ENCODE data around the gene SMAD2.
A peak's percentile ranks its signal among the peaks of the same experiment; 100 is the strongest.

Gene SMAD2

GRCh38 chr18:47863041-47863440 is 67.4 kb downstream of the SMAD2 start:
- TF ChIP-seq, protein P1, sequence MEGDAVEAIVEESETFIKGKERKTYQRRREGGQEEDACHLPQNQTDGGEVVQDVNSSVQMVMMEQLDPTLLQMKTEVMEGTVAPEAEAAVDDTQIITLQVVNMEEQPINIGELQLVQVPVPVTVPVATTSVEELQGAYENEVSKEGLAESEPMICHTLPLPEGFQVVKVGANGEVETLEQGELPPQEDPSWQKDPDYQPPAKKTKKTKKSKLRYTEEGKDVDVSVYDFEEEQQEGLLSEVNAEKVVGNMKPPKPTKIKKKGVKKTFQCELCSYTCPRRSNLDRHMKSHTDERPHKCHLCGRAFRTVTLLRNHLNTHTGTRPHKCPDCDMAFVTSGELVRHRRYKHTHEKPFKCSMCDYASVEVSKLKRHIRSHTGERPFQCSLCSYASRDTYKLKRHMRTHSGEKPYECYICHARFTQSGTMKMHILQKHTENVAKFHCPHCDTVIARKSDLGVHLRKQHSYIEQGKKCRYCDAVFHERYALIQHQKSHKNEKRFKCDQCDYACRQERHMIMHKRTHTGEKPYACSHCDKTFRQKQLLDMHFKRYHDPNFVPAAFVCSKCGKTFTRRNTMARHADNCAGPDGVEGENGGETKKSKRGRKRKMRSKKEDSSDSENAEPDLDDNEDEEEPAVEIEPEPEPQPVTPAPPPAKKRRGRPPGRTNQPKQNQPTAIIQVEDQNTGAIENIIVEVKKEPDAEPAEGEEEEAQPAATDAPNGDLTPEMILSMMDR (conservative IDR thresholded peaks at IDR 0.05; ENCODE audit: low read depth, low read length) = no peak
- no peak overlapping the region for H3K4me3 ChIP-seq (ENCODE audit: low read depth, low read length)
- no peak for DNase-seq (ENCODE audit: low read depth)

DNA sequence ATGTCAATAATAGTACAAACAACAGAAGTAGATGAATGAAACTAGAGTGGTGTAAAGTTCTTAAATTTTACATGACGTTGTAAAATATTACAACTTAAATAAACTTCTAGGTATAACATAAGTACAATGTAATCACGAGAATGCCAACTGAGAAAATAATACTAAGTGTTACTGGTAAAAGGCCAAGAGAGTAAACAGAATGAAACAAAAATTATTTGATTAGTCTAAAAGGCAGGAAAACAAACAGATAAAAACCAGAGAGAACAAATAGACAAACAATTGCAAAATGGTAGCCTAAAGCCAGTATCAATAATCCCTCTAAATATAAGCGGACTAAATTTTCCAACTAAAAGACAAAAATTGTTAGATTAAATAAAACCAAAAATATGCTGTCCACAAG is 71.9 kb downstream of the SMAD2 start:
- TF ChIP-seq, protein P1 (conservative IDR thresholded peaks at IDR 0.05; ENCODE audit: low read depth, low read length) = no peak
- H3K4me3 ChIP-seq (ENCODE audit: low read depth, low read length) = no peak overlapping the region
- DNase-seq (ENCODE audit: low read depth) = no peak

GRCh38 chr18:47847635-47848034 is 82.8 kb downstream of the SMAD2 start:
- TF ChIP-seq, protein P1 (conservative IDR thresholded peaks at IDR 0.05; ENCODE audit: low read depth, low read length) = no peak
- DNase-seq (ENCODE audit: low read depth) = peak; percentile 13
- no peak overlapping the region for H3K4me3 ChIP-seq (ENCODE audit: low read depth, low read length)

DNA sequence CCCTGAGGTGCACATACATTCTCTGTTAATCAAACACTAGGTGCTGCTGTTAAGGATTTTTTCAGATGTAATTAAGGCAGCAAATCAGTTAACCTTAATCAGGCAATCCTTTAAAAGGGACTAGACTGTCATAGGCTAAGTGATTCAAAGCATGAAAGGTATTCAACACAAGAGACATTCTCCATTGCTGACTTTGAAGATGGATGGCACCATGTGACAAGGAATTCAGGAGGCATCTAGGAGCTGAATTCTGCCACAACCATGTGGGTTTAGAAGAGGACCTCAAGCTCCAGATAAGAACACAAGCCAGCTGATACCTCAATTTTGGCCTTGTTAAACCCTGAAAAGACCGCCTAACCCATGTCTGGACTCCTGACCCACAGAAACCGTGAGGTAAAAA is 84.0 kb downstream of the SMAD2 start:
- no peak overlapping the region for H3K4me3 ChIP-seq (ENCODE audit: low read depth, low read length)
- DNase-seq (ENCODE audit: low read depth) = no peak
- TF ChIP-seq, protein P1 (conservative IDR thresholded peaks at IDR 0.05; ENCODE audit: low read depth, low read length) = no peak

GRCh38 chr18:47844828-47845498 is 85.5 kb downstream of the SMAD2 start:
- H3K4me3 ChIP-seq (ENCODE audit: low read depth, low read length) = no peak overlapping the region
- no peak for DNase-seq (ENCODE audit: low read depth)
- TF ChIP-seq, protein P1 (conservative IDR thresholded peaks at IDR 0.05; ENCODE audit: low read depth, low read length) = no peak

DNA sequence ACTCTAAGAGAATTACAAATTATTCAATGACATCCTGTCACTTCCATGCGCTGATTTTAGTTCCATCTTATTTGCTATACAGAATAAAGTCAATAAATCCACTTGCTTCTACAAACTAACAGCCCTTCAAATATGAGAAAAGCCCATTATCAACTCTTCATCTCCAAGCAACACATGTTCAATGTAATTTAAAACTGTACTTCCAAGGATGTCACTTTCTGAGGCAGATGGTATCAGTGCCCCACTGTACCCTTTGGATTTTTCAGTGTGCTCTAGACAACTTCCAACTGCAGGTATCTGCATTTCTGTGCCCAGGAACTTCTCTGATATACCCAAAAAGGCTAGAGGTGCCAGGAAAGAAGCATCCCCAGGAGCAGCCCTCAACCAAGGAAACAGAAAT is 87.6 kb downstream of the SMAD2 start:
- H3K4me3 ChIP-seq (ENCODE audit: low read depth, low read length) = no peak overlapping the region
- DNase-seq (ENCODE audit: low read depth) = no peak
- TF ChIP-seq, protein P1 (conservative IDR thresholded peaks at IDR 0.05; ENCODE audit: low read depth, low read length) = no peak

GRCh38 chr18:47838396-47838795 is 92.1 kb downstream of the SMAD2 start:
- no peak overlapping the region for H3K4me3 ChIP-seq (ENCODE audit: low read depth, low read length)
- TF ChIP-seq, protein P1 (conservative IDR thresholded peaks at IDR 0.05; ENCODE audit: low read depth, low read length) = no peak
- DNase-seq (ENCODE audit: low read depth) = no peak

Data from choroid plexus epithelial cell (primary cell).